ENCODE measurements around the gene PFDN2.
"Not testable (repeated sequence)": the region's sequence is repeated elsewhere in the genome, so short reads cannot be mapped to it uniquely, and the experiment has no call there.

The PFDN2 gene

DNA sequence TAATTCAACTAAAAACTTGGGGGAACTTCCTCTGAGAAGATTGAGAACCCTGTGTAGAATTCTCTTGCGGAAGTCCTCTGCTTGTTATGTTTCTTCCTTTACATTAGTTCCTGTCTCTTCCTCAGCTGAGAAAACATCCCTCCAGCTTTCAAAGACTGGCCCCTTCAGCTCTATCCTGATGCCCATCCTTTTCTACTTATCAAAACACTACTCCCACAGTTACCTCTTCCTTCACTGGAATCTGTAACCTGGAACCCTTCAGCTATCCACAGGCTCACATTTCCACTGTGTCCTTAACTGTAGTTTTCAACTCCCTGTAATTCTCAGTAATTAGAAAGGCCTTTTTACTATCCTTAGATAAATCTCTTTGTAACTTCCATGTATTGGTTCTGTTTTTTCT is 20.6 kb upstream of the PFDN2 start:
- DNase-seq: no peak

GRCh38 chr1:161137881-161138280 is 20.0 kb upstream of the PFDN2 start:
- no peak for DNase-seq

DNA sequence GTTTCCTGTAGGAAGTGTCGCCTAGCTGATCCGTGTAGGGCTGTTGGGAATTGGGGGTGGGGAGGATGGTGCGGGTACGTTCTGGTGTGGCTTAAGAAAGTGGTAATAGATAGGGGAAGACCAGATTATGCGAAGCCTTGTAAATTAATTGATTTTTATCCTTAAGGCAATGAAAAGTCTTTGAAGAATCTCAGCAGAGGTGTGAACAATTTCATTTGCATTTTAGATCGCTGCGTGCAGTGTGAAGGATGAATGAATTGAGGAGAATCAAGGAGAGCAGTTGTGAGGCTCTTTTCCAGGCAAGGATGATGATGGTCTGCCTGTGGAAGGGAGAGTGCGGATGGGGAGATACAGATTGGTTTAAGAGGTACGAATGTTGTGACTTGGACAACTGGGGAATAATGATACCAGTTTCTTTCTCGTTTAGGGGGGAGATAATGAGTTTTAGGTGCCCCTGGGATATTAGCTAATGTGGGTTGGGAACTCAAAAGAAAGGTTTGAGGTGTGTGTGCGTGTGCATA is 15.4 kb upstream of the PFDN2 start:
- no peak for DNase-seq

DNA sequence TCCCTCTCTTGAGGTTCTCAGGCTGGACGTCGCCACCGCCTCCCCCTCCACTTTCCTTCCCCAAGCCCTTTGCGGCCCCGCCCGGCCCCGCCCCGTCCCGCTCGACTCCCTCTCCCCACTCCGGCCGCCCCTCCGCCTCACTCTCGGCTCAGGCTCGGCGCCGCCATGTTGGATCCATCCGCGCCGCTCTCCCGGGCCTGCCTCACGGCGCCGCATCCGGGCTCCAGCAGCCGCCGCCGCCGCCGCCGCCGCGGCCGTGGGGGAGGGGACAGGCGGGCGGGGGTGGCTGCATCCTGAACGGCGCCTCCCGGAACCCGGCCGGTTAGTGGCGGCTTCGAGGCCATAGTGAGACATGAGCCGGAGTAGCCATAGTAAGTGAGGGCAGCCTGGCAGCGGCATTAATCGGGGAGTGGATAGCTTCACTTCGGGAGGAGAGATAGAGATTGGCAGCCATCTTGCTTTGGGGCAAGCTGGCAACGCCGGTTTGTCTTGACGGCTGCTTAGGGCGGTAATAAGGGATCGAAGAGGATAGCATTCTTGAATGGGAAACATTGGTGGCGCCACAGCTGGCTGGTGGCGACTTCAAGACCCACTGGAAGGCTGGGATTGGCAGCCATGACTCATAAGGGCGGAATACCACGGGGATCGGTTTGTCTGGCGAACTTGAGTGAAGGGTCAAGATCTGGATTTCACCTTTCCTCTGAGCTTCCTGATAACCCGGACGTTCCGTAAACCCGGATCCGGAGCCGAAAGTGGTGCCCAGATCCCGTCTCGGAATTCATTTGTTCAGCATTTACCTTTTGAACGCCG is 14.8 kb upstream of the PFDN2 start, which contains the start of gene DEDD:
Gene DEDD, minus strand, starts transcription at position 258 of the 810 bp plus-strand sequence. CDS start 8,205 bp downstream, outside the sequence.
- peak; percentile 91 to 93 for DNase-seq

DNA sequence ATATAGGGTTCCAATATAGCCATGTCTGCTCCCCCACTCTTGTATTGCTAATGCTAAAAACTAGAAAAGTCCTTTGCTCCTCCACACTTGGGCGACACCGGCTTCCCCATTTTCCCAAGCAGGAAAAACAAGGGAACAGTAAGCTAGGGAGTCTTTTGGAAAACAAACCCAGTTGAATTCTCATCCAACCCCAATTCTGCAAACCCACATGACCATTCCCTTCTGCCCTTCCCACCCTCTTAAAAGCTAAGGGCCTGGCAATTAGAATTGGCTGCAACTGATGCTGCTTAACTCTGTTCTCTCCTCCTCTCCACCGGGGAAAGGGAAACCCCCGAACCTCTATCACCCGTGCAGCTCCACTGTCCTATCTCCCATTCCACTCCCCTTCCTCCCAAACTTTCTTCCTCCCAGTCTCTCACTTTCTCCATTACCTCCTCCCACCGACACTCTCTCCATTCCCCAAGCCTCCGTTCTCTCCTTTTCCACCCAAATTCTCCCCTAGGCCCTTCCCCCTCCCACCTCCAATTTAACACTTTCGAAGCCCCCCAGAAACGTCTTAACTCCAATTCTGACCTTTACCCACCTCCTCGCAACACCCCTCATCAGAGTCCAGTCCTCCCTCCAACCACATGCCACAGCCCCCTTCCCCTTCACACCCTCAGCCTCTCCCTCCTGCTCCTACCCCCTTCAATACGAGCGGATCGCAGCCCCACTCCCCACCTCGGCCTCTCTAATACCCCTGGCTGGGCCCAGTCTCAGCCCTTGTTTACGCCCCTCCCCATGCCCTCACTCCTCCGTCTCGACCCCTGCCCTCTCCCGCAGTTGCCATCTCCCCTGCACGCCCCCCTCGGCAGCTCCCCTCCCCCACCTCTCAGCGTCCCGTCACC is 13.9 kb upstream of the PFDN2 start:
- no peak for DNase-seq

GRCh38 chr1:161130266-161130665 is 12.4 kb upstream of the PFDN2 start:
- no peak for DNase-seq

DNA sequence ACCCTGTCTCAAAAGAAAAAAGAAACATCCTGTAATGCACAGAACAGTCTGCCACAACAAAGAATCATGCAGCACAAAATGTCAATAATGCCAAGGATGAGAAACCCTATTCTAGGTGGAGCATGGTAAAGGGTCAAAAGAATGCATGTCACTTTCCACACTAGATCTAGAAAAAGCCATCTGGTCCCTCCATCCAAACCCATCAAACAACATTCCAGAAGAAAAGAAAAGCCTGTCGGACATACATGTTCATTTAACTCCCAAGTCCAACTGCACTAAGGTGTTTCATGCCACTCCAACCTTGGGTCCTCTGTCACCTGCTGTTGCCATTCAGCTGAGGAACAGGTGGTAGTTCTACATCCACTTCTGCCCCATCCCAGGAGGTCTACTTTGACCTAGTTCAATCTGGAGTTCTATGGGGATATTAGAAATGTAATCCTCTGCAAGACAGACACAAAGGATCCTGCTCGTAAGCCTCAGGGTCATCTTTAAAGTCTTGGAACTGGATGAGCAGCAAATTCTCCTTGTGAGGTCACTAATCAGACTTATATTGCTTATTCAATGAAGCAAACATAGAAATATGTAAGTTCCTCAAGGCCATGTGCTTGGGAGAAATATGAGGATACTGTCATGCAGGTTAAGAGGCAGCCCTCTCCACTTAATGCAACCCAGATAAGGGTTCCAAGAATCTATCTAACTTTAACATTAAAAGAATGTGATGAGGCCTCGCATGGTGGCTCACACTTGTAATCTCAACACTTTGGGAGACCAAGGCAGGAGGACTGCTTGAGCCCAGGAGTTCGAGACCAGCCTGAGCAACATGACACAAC is 11.0 kb upstream of the PFDN2 start:
- no peak for DNase-seq

GRCh38 chr1:161127649-161128048 is 9.8 kb upstream of the PFDN2 start:
- DNase-seq: no peak

DNA sequence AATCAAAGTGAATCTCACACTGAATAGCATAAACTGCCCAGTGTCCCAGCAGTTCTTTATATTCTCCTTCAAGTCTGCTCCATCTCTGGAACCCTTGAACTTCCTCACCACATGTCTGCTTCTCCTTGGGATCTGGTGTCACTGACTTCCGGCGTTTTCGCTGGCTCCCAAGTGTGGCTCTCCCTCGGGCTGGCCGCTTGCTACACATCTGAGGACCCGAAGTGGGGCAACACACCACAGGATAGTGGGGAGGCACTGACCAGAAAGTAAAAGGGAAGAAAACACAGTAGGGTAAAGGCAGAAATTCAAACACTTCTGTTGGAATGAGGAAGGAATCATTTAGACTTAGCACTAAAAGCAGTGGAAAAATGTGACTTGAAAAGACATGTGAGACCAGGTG is 5.1 kb upstream of the PFDN2 start:
- no peak for DNase-seq

- no peak for DNase-seq
Measured at GRCh38 chr1:161121834-161122233, 4.0 kb upstream of the PFDN2 start.

GRCh38 chr1:161121042-161121650 is 3.3 kb upstream of the PFDN2 start:
- no peak for DNase-seq

DNA sequence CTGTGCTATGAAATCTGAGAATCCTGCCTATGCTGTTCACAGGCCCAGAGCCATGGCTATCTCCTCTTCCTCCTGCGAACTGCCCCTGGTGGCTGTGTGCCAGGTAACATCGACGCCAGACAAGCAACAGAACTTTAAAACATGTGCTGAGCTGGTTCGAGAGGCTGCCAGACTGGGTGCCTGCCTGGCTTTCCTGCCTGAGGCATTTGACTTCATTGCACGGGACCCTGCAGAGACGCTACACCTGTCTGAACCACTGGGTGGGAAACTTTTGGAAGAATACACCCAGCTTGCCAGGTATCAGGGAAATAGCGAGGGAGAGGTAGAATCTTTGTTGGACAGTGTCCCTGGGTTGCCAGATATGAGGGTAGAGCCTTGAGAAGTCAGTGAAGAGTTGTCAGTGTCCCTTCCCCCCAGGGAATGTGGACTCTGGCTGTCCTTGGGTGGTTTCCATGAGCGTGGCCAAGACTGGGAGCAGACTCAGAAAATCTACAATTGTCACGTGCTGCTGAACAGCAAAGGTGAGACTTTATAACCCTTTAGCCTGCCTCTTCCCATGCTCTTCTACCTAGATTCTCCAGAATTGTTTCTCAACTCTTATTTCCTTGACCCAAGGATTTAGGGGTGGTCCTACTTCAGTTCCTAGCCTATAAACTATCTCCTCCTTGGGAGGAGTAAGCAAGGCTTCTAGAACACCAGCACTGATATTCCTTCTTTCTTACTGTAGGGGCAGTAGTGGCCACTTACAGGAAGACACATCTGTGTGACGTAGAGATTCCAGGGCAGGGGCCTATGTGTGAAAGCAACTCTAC is 1.5 kb upstream of the PFDN2 start:
- peak; percentile 67 to 74 for DNase-seq

GRCh38 chr1:161115961-161116360 is 1.9 kb downstream of the PFDN2 start:
- DNase-seq: not testable (repeated sequence)

GRCh38 chr1:161115132-161115711 is 2.6 kb downstream of the PFDN2 start:
- peak; percentile 63 to 66 for DNase-seq

DNA sequence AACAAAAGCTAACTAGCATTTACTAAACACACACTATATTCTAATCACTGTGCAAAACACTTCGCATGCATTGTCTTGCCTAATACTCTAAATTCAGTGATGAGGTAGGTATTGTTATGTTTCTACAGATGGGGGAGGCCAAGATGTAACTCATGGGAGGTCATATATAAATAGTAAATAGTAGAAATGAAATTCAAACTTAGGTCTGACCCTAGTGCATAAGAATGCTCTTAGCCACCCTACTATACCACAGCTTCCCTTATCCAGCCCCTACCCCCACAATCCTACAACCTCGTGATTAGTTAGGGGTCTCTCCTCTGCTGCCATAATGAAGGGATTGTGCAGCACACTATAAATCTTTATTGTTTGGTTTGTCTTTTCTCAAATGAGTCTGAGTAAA is 3.3 kb downstream of the PFDN2 start:
- DNase-seq: no peak

- no peak for DNase-seq
Measured at GRCh38 chr1:161113915-161114314, 3.9 kb downstream of the PFDN2 start.

DNA sequence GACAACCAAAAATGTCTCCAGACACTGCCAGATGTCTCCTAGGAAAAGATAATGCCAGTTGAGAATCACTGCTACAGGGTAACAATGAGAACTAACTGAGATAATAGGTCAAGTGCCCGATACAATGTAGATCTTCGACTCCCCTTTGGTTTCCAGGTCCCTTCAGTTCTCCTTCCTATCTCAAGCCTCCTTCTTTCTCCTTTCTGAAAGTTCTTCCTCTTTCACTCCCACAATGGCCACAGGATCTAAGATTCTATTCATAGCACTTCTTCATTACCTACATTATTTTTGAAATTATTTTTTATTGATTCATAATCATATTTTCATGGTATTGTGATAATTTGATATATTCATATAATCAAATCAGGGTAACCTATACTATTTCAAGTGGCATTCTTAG is 6.3 kb downstream of the PFDN2 start:
- no peak for DNase-seq

DNA sequence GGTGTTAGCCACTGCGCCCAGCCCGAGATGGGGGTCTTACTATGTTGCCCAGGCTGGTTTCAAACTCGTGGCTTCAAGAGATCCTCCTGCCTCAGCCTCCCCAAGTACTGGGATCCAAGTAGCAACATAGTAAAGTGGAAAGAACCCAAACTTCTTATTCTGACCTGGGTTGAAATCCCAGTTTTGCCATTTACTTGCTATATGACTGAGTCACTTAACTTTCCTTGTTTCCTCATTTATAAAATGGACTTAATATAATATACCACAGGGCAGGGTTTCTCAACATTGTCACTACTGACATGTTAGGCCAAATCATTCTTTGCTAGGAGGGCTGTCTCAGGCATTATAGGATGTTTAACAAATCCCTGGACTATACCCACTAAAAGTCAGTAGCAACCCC is 6.7 kb downstream of the PFDN2 start:
- DNase-seq: no peak

DNA sequence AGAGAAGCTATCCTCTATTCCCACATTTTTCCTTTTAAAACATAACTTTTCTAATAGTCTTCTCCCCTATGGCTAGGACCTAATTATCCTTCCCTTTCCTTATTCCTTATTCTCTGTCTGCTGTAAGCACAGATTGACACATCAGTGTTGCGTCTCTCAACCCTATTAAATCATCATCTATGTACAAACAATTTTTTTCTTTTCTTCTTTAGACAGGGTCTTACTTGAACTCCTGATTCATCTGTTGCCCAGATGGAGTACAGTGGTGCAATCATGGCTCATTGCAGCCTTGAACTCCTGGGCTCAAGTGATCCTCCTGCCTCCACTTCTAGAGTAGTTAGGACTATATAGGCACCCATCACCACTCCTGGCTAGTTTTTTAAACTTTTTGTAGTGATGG is 11.4 kb downstream of the PFDN2 start:
- DNase-seq: no peak

DNA sequence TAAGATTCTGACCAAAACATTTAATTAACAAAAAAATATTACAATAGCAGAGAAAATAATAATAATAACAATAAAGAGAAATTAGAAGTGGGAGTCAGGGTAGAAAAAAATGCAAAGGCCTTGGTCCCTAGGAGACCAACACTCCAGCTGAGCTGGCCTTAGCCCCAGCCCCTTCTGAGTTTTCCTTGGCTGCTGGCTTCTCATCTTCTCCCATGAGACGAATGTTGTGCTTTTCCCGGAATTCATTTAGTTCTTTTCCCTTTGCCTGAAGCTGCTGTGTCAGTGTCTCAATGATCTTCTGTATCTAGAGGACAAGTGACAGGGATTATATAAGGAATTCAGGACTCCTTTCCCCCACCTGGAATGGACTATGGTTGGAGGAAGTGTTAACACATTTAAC is 17.3 kb downstream of the PFDN2 start:
- no peak for DNase-seq
